Gastroesophageal sphincter (tissue), 4 donors: Measurements from ENCODE around the gene CCDC136. TPM values are rescaled to one million over a fixed set of nuclear protein-coding genes. Genes with fewer than 3 reads are reported as not detected.

Experiments
- ATAC-seq: fragments of 150-250 bp; one replicate; pipeline ENCODE4 v1.9.1; 2016; ENCODE audit warnings: mild to moderate bottlenecking, moderate library complexity
- H3K27ac ChIP-seq, 4 donors: fragments of 200-600 bp; sonication (generic) in 3 of 4; 1 replicate in 3 of 4; 2 replicates in 1 of 4; pipeline ENCODE4 v1.5.1; 2016 to 2019
- H3K27me3 ChIP-seq: fragments of 200-600 bp; sonication (generic); one replicate; pipeline ENCODE4 v1.5.1; 2019
- H3K36me3 ChIP-seq, 2 donors: fragments of 200-600 bp; sonication (generic); one replicate each; pipeline ENCODE4 v1.5.1; 2019; ENCODE audit warnings: control low read depth in 1 of 2
- H3K4me1 ChIP-seq, 3 donors: fragments of 200-600 bp; sonication (generic); 1 replicate in 2 of 3; 2 replicates in 1 of 3; pipeline ENCODE4 v1.5.1; 2016 to 2019; ENCODE audit warnings: control low read depth in 2 of 3
- H3K4me3 ChIP-seq, 2 donors: fragments of 200-600 bp; sonication (generic); one replicate each; pipeline ENCODE4 v1.5.1; 2019; ENCODE audit warnings: mild to moderate bottlenecking in 1 of 2, moderate library complexity in 1 of 2
- H3K9me3 ChIP-seq, 3 donors: fragments of 200-600 bp; sonication (generic); one replicate each; pipeline ENCODE4 v1.5.1; 2017 to 2019; ENCODE audit warnings: control low read depth in 2 of 3
- EP300 ChIP-seq: sonication (generic); formaldehyde crosslinking; IDR thresholded peaks from one replicate; pipeline ENCODE4 v1.6.1; 2017; ENCODE audit warnings: antibody characterized with exemption, mild to moderate bottlenecking
- POLR2A ChIP-seq, 2 donors: fragments of 450-650 bp; IDR thresholded peaks; one replicate each; pipeline ENCODE4 v1.6.1; 2017; ENCODE audit warnings: antibody characterized with exemption in 2 of 2, mild to moderate bottlenecking in 2 of 2, moderate library complexity in 1 of 2
- POLR2AphosphoS5 ChIP-seq: sonication (generic); formaldehyde crosslinking; IDR thresholded peaks from one replicate; pipeline ENCODE4 v1.6.1; 2017; ENCODE audit warnings: antibody characterized with exemption
- WGBS, 2 donors: methylation state at CpG; one replicate each; pipeline ENCODE4 v1.1.5; 2018; ENCODE audit warnings: low coverage in 1 of 2; 5-methylcytosine and 5-hydroxymethylcytosine counted together
- total RNA-seq, 4 donors: library from RNA; depleted of rRNA; stranded (reverse); fragments of >200 nt; gene quantifications; one replicate each; pipeline ENCODE4 v1.1.0, GENCODE V29; 2016
- TF ChIP-seq, protein P1 (sequence below), 4 experiments: fragments of 200-600 bp in 2 of 4; fragments of 450-650 bp in 2 of 4; sonication (generic) in 1 of 4; IDR thresholded peaks; one replicate each; pipeline ENCODE4 v1.5.1; 2017 to 2019; ENCODE audit warnings: antibody characterized with exemption in 4 of 4, mild to moderate bottlenecking in 2 of 4, moderate library complexity in 2 of 4

CCDC136 gene
- total RNA-seq, 4 donors from 2014 or later = 14.5 to 46.9 (median 21.5) TPM

DNA sequence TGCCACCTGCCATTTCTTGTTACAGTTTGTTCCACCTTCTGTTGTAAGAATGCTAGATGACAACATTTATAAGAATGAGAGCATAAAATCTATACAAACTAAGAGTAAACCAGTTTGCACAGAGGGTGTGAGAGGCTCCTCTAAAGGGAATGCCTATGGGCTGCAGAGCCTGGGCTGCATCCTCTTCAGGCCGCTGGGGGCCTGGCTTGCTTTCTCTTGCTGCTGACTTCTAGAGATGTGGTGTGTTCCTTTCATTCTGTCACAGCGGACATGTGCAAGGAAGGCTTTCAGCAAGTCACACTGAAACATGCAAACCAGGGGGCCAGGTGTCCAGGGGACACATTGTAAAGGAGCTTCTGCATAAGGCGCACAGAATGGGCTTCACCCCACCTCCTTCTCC is 63.8 kb downstream of the CCDC136 start:
- Histone ChIP-seq H3K9me3 (no peaks in the 10 kb centered on the region), H3K4me3 (no peak overlapping the region), H3K27me3 (no peaks in the 10 kb centered on the region), H3K36me3 (peaks cover 0 to 78% of the 10 kb centered on the region in 2 donors), H3K4me1 (peaks cover 0 to 34% (median 23%) of the 10 kb centered on the region in 3 donors), H3K27ac (peak overlapping the region in 1 of 4 donors; percentile 56)
- WGBS, 2 donors = 70 to 80% methylated on average over 1 to 2 of the region's 3 CpGs
- ATAC-seq = no peak
- no peak for TF ChIP-seq EP300

DNA sequence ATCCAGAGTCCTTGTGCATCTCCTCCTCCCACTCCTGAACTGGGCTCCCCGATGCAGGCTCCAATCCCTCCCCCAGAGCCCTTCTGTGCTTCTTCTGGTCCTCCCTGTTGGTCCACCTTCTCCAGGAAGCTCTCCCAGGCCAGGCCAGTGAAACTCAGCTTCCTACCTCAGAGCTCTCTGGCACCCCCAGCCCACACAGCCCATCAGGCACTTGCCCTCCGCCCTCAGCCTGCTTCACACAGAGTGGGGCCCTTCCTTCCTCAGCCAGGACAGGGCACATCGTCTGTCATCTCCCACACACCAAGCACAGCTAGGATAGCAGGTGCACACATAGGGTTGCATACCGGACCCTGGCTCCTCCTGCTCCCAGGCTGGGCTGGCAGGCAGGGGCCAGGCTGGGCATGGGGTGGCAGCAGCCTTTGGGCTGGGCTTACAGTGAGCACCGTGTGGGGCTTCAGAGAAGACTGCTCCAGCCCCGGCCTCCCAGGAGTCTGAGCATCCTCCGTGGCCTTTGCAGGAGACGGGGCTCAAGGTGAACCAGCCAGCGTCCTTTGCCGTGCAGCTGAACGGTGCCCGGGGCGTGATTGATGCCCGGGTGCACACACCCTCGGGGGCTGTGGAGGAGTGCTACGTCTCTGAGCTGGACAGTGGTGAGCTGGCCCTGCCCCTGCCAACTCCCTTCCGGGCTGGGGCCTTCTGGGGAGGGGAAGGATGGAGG is 64.4 kb downstream of the CCDC136 start:
- WGBS, 2 donors = 53 to 80% methylated on average over 2 to 3 of the region's 17 CpGs
- Histone ChIP-seq H3K9me3 (no peaks in the 10 kb centered on the region), H3K4me1 (peaks cover 0 to 40% (median 26%) of the 10 kb centered on the region in 3 donors), H3K27me3 (no peaks in the 10 kb centered on the region), H3K27ac (peak overlapping the region in 1 of 4 donors; percentile 56), H3K36me3 (peaks cover 0 to 72% of the 10 kb centered on the region in 2 donors), H3K4me3 (no peak overlapping the region)
- TF ChIP-seq POLR2AphosphoS5 (no peak), POLR2A (IDR thresholded peaks at IDR 0.05) (no peak), EP300 (no peak)
- TF ChIP-seq, protein P1, sequence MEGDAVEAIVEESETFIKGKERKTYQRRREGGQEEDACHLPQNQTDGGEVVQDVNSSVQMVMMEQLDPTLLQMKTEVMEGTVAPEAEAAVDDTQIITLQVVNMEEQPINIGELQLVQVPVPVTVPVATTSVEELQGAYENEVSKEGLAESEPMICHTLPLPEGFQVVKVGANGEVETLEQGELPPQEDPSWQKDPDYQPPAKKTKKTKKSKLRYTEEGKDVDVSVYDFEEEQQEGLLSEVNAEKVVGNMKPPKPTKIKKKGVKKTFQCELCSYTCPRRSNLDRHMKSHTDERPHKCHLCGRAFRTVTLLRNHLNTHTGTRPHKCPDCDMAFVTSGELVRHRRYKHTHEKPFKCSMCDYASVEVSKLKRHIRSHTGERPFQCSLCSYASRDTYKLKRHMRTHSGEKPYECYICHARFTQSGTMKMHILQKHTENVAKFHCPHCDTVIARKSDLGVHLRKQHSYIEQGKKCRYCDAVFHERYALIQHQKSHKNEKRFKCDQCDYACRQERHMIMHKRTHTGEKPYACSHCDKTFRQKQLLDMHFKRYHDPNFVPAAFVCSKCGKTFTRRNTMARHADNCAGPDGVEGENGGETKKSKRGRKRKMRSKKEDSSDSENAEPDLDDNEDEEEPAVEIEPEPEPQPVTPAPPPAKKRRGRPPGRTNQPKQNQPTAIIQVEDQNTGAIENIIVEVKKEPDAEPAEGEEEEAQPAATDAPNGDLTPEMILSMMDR (IDR thresholded peaks at IDR 0.05) = no peak
- no peak for ATAC-seq

DNA sequence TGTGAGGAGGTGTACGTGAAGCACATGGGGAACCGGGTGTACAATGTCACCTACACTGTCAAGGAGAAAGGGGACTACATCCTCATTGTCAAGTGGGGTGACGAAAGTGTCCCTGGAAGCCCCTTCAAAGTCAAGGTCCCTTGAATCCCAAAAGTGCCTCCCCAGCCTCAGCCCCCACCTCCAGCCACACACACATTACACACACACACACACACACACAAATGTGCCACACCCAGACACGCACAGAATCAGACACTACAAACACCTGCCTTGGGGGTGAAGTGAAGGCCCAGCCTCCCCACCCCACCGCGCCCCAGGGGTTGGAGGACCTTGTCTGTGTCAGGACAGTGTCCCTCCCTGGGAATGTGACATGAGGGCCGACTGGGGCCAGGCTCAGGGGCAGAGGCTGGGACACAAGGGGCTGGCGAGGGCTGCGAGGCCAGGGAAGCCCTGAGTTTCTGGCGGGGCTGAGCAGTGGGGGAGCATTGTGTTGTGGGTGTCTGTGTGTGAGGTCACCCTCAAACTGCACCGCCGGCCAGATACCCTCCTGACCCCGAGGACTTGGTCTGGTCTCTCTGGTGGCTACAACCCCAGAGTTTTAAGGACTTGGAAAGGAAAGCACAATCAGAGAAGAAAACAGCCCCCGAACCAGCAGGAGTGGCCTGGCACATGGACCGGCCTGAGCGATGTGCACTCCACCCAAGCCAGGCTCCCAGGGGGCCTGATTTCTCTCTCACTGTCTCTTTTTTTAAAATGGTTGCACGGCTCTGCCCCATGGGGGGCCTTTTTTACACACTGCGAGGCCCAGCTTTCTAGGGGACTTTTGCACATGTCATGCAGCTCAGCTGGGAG is 66.8 kb downstream of the CCDC136 start:
- H3K27me3 ChIP-seq = no peaks in the 10 kb centered on the region
- peak overlapping the region; percentile 35 to 84 (median 81) for H3K27ac ChIP-seq
- TF ChIP-seq, protein P1 (IDR thresholded peaks at IDR 0.05) = no peak
- no peaks in the 10 kb centered on the region for H3K9me3 ChIP-seq
- WGBS, 2 donors = 15 to 36% methylated on average over 3 to 5 of the region's 18 CpGs
- H3K36me3 ChIP-seq = peaks cover 0 to 47% of the 10 kb centered on the region in 2 donors
- H3K4me3 ChIP-seq = no peak overlapping the region
- ATAC-seq = peak; percentile 16
- H3K4me1 ChIP-seq = peaks cover 0 to 56% (median 29%) of the 10 kb centered on the region in 3 donors

DNA sequence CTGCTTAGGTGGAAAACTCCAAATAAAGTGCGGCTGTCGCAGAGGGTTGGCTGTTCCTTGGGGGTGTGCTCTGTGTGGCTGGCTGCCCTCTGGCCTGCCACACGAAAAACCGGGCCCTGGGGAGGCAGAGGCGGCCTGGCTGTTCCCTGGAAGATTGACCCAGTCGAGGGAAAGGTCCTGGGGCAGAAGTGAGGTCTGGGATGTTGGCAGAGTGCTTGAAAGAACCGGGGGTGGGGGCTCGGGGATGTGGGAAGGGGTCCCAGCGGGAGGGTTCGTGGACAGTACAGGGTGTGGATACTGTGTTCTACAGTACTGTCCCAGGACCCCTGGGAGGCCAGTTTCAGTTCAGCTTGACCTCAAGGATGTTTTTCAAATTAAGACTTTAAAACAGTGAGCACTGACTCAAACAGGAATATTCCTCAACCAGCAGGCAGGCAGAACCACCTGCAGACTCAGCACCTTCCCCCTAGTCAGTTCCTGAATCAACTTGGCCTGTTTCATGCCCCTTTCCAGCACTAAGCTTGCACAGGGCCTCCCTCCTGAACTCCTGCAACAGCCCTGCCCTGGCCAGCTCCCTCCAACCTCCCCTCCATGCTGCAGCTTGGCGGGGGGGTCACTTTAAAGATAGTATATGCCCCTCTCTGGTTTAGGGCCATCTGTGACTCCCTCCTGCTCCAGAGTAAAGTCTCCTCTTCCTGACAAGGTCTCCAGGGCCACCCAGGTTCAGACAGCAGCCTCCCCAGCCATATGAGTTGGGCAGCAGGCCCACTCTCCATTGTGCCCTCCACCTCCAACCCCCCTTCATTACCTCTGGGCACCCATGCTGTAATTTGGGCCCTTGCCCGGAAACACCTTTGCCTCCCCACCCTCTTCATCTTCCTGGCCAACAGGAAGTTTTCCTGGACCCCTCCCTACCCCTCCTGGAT is 67.7 kb downstream of the CCDC136 start:
- H3K4me3 ChIP-seq = no peak overlapping the region
- H3K4me1 ChIP-seq = peaks cover 0 to 65% (median 36%) of the 10 kb centered on the region in 3 donors
- no peaks in the 10 kb centered on the region for H3K27me3 ChIP-seq
- H3K36me3 ChIP-seq = peaks cover 0 to 38% of the 10 kb centered on the region in 2 donors
- TF ChIP-seq, protein P1 (IDR thresholded peaks at IDR 0.05) = no peak
- TF ChIP-seq POLR2AphosphoS5 = no peak
- TF ChIP-seq POLR2A (IDR thresholded peaks at IDR 0.05) = no peak
- no peak for TF ChIP-seq EP300
- 29 to 36% methylated on average over 1 to 7 of the region's 12 CpGs for WGBS, 2 donors
- peak; percentile 1 for ATAC-seq
- no peaks in the 10 kb centered on the region for H3K9me3 ChIP-seq
- peak overlapping the region in 3 of 4 donors; percentile 79 to 84 (median 83) for H3K27ac ChIP-seq
